ENCODE data around the gene CUL9.

Gene CUL9

GRCh38 chr6:43188426-43188825, 6.4 kb downstream of the CUL9 start:
- no peaks in the 10 kb centered on the region for H3K9me3 ChIP-seq (ENCODE audit: control insufficient read depth, low read length)
- no peak for DNase-seq
- peaks cover 9% of the 10 kb centered on the region for H3K4me1 ChIP-seq (ENCODE audit: control insufficient read depth, insufficient read depth, low read depth, low read length)
- H2BK5ac ChIP-seq (ENCODE audit: low read depth, low read length, poor library complexity, severe bottlenecking) = no peak overlapping the region
- no peak overlapping the region for H3K27ac ChIP-seq (ENCODE audit: low read length, poor library complexity, severe bottlenecking)
- H2BK15ac ChIP-seq (ENCODE audit: low read depth, poor library complexity, severe bottlenecking) = no peak overlapping the region
- no peak overlapping the region for H4K91ac ChIP-seq (ENCODE audit: low read length)
- H2AK5ac ChIP-seq (ENCODE audit: low read length, severe bottlenecking) = no peak overlapping the region
- H3K4me2 ChIP-seq (ENCODE audit: low read length, poor library complexity, severe bottlenecking) = no peak overlapping the region
- no peak overlapping the region for H3K18ac ChIP-seq (ENCODE audit: low read depth in 1 of 2, low read length in 2 of 2)
- H3K4me3 ChIP-seq (ENCODE audit: insufficient read depth in 1 of 2, low read depth in 1 of 2, low read length in 2 of 2) = no peak overlapping the region
- H3K79me1 ChIP-seq (replicated peaks; ENCODE audit: low read length, poor library complexity, severe bottlenecking) = peaks cover 39% of the 10 kb centered on the region
- H3K4ac ChIP-seq (ENCODE audit: low read depth in 1 of 2, low read length in 2 of 2) = no peak overlapping the region
- no peak overlapping the region for H2BK120ac ChIP-seq (ENCODE audit: low read depth, low read length)
- H2AFZ ChIP-seq (ENCODE audit: low read depth, low read length) = no peak overlapping the region
- H2BK12ac ChIP-seq (ENCODE audit: low read length in 2 of 2) = no peak overlapping the region
- H3K9ac ChIP-seq (ENCODE audit: low read length) = no peak overlapping the region
- no peak overlapping the region for H3K23ac ChIP-seq (ENCODE audit: low read length in 2 of 2)
- 98% methylated on average over 9 of the region's 10 CpGs for WGBS
- H4K8ac ChIP-seq (ENCODE audit: low read length) = no peak overlapping the region
- H3K27me3 ChIP-seq (ENCODE audit: control insufficient read depth in 1 of 2, insufficient read depth in 1 of 2, low read length in 2 of 2) = no peaks in the 10 kb centered on the region
- no peak overlapping the region for H3K14ac ChIP-seq (ENCODE audit: low read length in 2 of 2)
- H3K36me3 ChIP-seq (ENCODE audit: control insufficient read depth in 1 of 2, insufficient read depth in 2 of 2, low read depth in 1 of 2, low read length in 2 of 2) = peaks cover 53 to 62% of the 10 kb centered on the region in 2 experiments

DNA sequence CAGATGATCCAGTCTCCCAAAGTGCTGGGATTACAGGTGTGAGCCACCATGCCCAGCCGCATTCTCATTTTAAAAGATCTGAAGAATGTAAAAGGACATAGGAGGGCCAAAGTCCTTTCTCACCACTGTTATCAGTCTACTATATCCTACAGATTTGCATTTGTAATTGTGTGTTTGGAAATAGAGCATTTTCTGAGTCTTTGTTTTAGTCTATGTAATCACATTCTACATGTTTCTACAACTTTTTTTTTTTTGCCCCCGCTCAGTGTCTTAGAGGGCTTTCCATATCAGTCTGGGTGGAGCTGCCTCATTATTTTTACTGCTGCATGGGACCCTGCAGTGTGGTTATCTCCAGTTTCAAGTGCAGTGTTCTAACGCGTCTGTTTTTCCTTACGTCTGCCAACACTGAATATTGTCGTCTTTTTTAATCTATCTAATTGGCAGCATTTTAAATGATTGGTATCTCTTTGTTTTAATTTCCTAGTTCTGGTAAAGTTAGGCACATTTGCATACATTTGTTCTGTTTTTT, 7.8 kb downstream of the CUL9 start:
- Histone ChIP-seq H3K23ac (ENCODE audit: low read length in 2 of 2) (no peak overlapping the region), H3K4ac (ENCODE audit: low read depth in 1 of 2, low read length in 2 of 2) (no peak overlapping the region), H3K9me3 (ENCODE audit: control insufficient read depth, low read length) (no peaks in the 10 kb centered on the region), H3K27ac (ENCODE audit: low read length, poor library complexity, severe bottlenecking) (no peak overlapping the region), H4K91ac (ENCODE audit: low read length) (no peak overlapping the region), H2BK5ac (ENCODE audit: low read depth, low read length, poor library complexity, severe bottlenecking) (no peak overlapping the region), H2AK5ac (ENCODE audit: low read length, severe bottlenecking) (no peak overlapping the region), H4K8ac (ENCODE audit: low read length) (no peak overlapping the region), H3K18ac (ENCODE audit: low read depth in 1 of 2, low read length in 2 of 2) (no peak overlapping the region), H3K4me1 (ENCODE audit: control insufficient read depth, insufficient read depth, low read depth, low read length) (peaks cover 3% of the 10 kb centered on the region), H2BK120ac (ENCODE audit: low read depth, low read length) (no peak overlapping the region), H3K14ac (ENCODE audit: low read length in 2 of 2) (no peak overlapping the region), H3K4me2 (ENCODE audit: low read length, poor library complexity, severe bottlenecking) (no peak overlapping the region), H3K4me3 (ENCODE audit: insufficient read depth in 1 of 2, low read depth in 1 of 2, low read length in 2 of 2) (no peak overlapping the region), H3K27me3 (ENCODE audit: control insufficient read depth in 1 of 2, insufficient read depth in 1 of 2, low read length in 2 of 2) (no peaks in the 10 kb centered on the region), H2AFZ (ENCODE audit: low read depth, low read length) (no peak overlapping the region), H3K79me1 (replicated peaks; ENCODE audit: low read length, poor library complexity, severe bottlenecking) (peaks cover 32% of the 10 kb centered on the region), H3K9ac (ENCODE audit: low read length) (no peak overlapping the region), H3K36me3 (ENCODE audit: control insufficient read depth in 1 of 2, insufficient read depth in 2 of 2, low read depth in 1 of 2, low read length in 2 of 2) (peaks cover 51 to 60% of the 10 kb centered on the region in 2 experiments), H2BK12ac (ENCODE audit: low read length in 2 of 2) (no peak overlapping the region), H2BK15ac (ENCODE audit: low read depth, poor library complexity, severe bottlenecking) (no peak overlapping the region)
- 87% methylated on average over 4 of the region's 6 CpGs for WGBS
- DNase-seq = no peak

GRCh38 chr6:43192911-43193310, 10.9 kb downstream of the CUL9 start:
- Histone ChIP-seq H4K8ac (ENCODE audit: low read length) (no peak overlapping the region), H3K36me3 (ENCODE audit: control insufficient read depth in 1 of 2, insufficient read depth in 2 of 2, low read depth in 1 of 2, low read length in 2 of 2) (peaks cover 49 to 58% of the 10 kb centered on the region in 2 experiments), H3K4me3 (ENCODE audit: insufficient read depth in 1 of 2, low read depth in 1 of 2, low read length in 2 of 2) (no peak overlapping the region), H3K9ac (ENCODE audit: low read length) (no peak overlapping the region), H3K27ac (ENCODE audit: low read length, poor library complexity, severe bottlenecking) (no peak overlapping the region), H3K4me1 (ENCODE audit: control insufficient read depth, insufficient read depth, low read depth, low read length) (no peaks in the 10 kb centered on the region), H2BK120ac (ENCODE audit: low read depth, low read length) (no peak overlapping the region), H3K9me3 (ENCODE audit: control insufficient read depth, low read length) (no peaks in the 10 kb centered on the region), H3K79me1 (replicated peaks; ENCODE audit: low read length, poor library complexity, severe bottlenecking) (peaks cover 12% of the 10 kb centered on the region), H2BK12ac (ENCODE audit: low read length in 2 of 2) (no peak overlapping the region), H2AFZ (ENCODE audit: low read depth, low read length) (no peak overlapping the region), H3K18ac (ENCODE audit: low read depth in 1 of 2, low read length in 2 of 2) (no peak overlapping the region), H2BK5ac (ENCODE audit: low read depth, low read length, poor library complexity, severe bottlenecking) (no peak overlapping the region), H3K23ac (ENCODE audit: low read length in 2 of 2) (no peak overlapping the region), H3K4ac (ENCODE audit: low read depth in 1 of 2, low read length in 2 of 2) (no peak overlapping the region), H3K27me3 (ENCODE audit: control insufficient read depth in 1 of 2, insufficient read depth in 1 of 2, low read length in 2 of 2) (no peaks in the 10 kb centered on the region), H4K91ac (ENCODE audit: low read length) (no peak overlapping the region), H2AK5ac (ENCODE audit: low read length, severe bottlenecking) (no peak overlapping the region), H3K14ac (ENCODE audit: low read length in 2 of 2) (no peak overlapping the region), H3K4me2 (ENCODE audit: low read length, poor library complexity, severe bottlenecking) (no peak overlapping the region), H2BK15ac (ENCODE audit: low read depth, poor library complexity, severe bottlenecking) (no peak overlapping the region)
- DNase-seq = no peak
- WGBS = 96% methylated on average over 9 of the region's 9 CpGs

GRCh38 chr6:43193929-43194328, 11.9 kb downstream of the CUL9 start:
- Histone ChIP-seq H2BK5ac (ENCODE audit: low read depth, low read length, poor library complexity, severe bottlenecking) (no peak overlapping the region), H2AK5ac (ENCODE audit: low read length, severe bottlenecking) (no peak overlapping the region)
- WGBS = 95% methylated on average over 5 of the region's 5 CpGs

More at GRCh38 chr6:43193929-43194328, 11.9 kb downstream of the CUL9 start:
- Histone ChIP-seq H3K23ac (ENCODE audit: low read length in 2 of 2) (no peak overlapping the region), H2BK120ac (ENCODE audit: low read depth, low read length) (no peak overlapping the region), H3K4me3 (ENCODE audit: insufficient read depth in 1 of 2, low read depth in 1 of 2, low read length in 2 of 2) (no peak overlapping the region), H3K4me1 (ENCODE audit: control insufficient read depth, insufficient read depth, low read depth, low read length) (no peaks in the 10 kb centered on the region), H3K4ac (ENCODE audit: low read depth in 1 of 2, low read length in 2 of 2) (no peak overlapping the region), H3K27ac (ENCODE audit: low read length, poor library complexity, severe bottlenecking) (no peak overlapping the region), H3K9me3 (ENCODE audit: control insufficient read depth, low read length) (no peaks in the 10 kb centered on the region), H3K27me3 (ENCODE audit: control insufficient read depth in 1 of 2, insufficient read depth in 1 of 2, low read length in 2 of 2) (no peaks in the 10 kb centered on the region), H2AFZ (ENCODE audit: low read depth, low read length) (no peak overlapping the region), H3K36me3 (ENCODE audit: control insufficient read depth in 1 of 2, insufficient read depth in 2 of 2, low read depth in 1 of 2, low read length in 2 of 2) (peaks cover 49 to 56% of the 10 kb centered on the region in 2 experiments), H3K79me1 (replicated peaks; ENCODE audit: low read length, poor library complexity, severe bottlenecking) (peaks cover 9% of the 10 kb centered on the region), H3K14ac (ENCODE audit: low read length in 2 of 2) (no peak overlapping the region), H3K4me2 (ENCODE audit: low read length, poor library complexity, severe bottlenecking) (no peak overlapping the region), H3K9ac (ENCODE audit: low read length) (no peak overlapping the region), H4K91ac (ENCODE audit: low read length) (no peak overlapping the region), H2BK12ac (ENCODE audit: low read length in 2 of 2) (no peak overlapping the region), H2BK15ac (ENCODE audit: low read depth, poor library complexity, severe bottlenecking) (no peak overlapping the region), H4K8ac (ENCODE audit: low read length) (no peak overlapping the region), H3K18ac (ENCODE audit: low read depth in 1 of 2, low read length in 2 of 2) (no peak overlapping the region)
- no peak for DNase-seq

Data from mesenchymal stem cell (in vitro differentiated cells and primary cell).